ENCODE measurements around the gene RSPRY1.

- TF ChIP-seq CTCF (IDR thresholded peaks at IDR 0.05; ENCODE audit: low read length) (no peak), EZH2phosphoT487 (IDR thresholded peaks at IDR 0.05; ENCODE audit: low read length) (no peak), EZH2 (optimal IDR thresholded peaks at IDR 0.05; ENCODE audit: low read depth, low read length) (no peak)
Measured at GRCh38 chr16:57283214-57283958, 97.3 kb downstream of the RSPRY1 start.

Measured in MM.1S (cell line).